OCI-LY3 (cell line): ENCODE measurements around the gene CLMN.

Experiments
- H2AFZ ChIP-seq: fragments of 200-600, 300-600 bp; shearing (Covaris generic); 2 replicates; pipeline ENCODE4 v1.6.0; 2014; ENCODE audit warnings: antibody characterized with exemption, low read depth, low read length
- H3K27ac ChIP-seq: fragments of 200-600, 300-600 bp; sonication (generic); 2 replicates; pipeline ENCODE4 v1.5.1; 2014; ENCODE audit warnings: mild to moderate bottlenecking, low read length, moderate library complexity, mixed read lengths
- H3K27me3 ChIP-seq: fragments of 200-600, 300-600 bp; sonication (generic); 2 replicates; pipeline ENCODE4 v1.6.1; 2014; ENCODE audit warnings: low read depth, low read length, mixed read lengths
- H3K36me3 ChIP-seq: fragments of 200-600, 300-600 bp; sonication (generic); replicated peaks from 2 replicates; pipeline ENCODE3; 2014; ENCODE audit warnings: low read depth, low read length, mixed read lengths
- H3K4me1 ChIP-seq: fragments of 300-600, 200-600 bp; sonication (generic); 2 replicates; pipeline ENCODE4 v1.6.1; 2014; ENCODE audit warnings: low read length, mixed read lengths
- H3K4me2 ChIP-seq: fragments of 200-600, 300-600 bp; sonication (generic); 2 replicates; pipeline ENCODE4 v1.6.1; 2014; ENCODE audit warnings: low read length, mixed read lengths
- H3K4me3 ChIP-seq: fragments of 300-600, 200-600 bp; sonication (generic); 2 replicates; pipeline ENCODE4 v1.5.1; 2014; ENCODE audit warnings: antibody characterized with exemption, mild to moderate bottlenecking, low read length, moderate library complexity
- H3K79me2 ChIP-seq: fragments of 300-600, 200-600 bp; shearing (Covaris generic); 2 replicates; pipeline ENCODE4 v1.6.1; 2014; ENCODE audit warnings: mild to moderate bottlenecking, low read length, mixed read lengths
- H3K9ac ChIP-seq: fragments of 300-600, 200-600 bp; shearing (Covaris generic); 2 replicates; pipeline ENCODE4 v1.6.0; 2014; ENCODE audit warnings: mild to moderate bottlenecking, low read length, moderate library complexity
- H3K9me3 ChIP-seq: fragments of 200-600, 300-600 bp; shearing (Covaris generic); 2 replicates; pipeline ENCODE4 v1.6.1; 2014; ENCODE audit warnings: low read length, mixed read lengths; ENCODE audit not compliant: insufficient read depth
- H4K20me1 ChIP-seq: fragments of 200-600, 300-600 bp; sonication (generic); 2 replicates; pipeline ENCODE4 v1.6.1; 2016; ENCODE audit warnings: low read length, mixed read lengths; ENCODE audit not compliant: insufficient read depth
- CTCF ChIP-seq: fragments of 200-600, 300-600 bp; sonication (generic); IDR thresholded peaks from 2 replicates; pipeline ENCODE4 v1.5.1; 2014; ENCODE audit warnings: antibody characterized with exemption, low read length, low read depth
- EZH2phosphoT487 ChIP-seq: fragments of 200-600 bp; shearing (Covaris generic); IDR thresholded peaks from 2 replicates; pipeline ENCODE4 v1.6.1; 2018; ENCODE audit warnings: antibody characterized with exemption, mixed run types, low read depth

The CLMN gene

GRCh38 chr14:95222151-95222631 lies 97.5 kb downstream of the CLMN start:
- Histone ChIP-seq H3K4me2 (no peak overlapping the region), H3K27me3 (no peaks in the 10 kb centered on the region), H3K36me3 (no peaks in the 10 kb centered on the region), H3K4me3 (no peak overlapping the region), H3K9me3 (no peaks in the 10 kb centered on the region), H3K9ac (no peak overlapping the region), H3K4me1 (peaks cover 9% of the 10 kb centered on the region; the same call in 1 of the 2 replicates), H3K27ac (no peak overlapping the region), H3K79me2 (no peaks in the 10 kb centered on the region), H4K20me1 (no peaks in the 10 kb centered on the region), H2AFZ (no peak overlapping the region)
- TF ChIP-seq EZH2phosphoT487 (no peak), CTCF (no peak)

GRCh38 chr14:95221531-95221930 lies 98.2 kb downstream of the CLMN start:
- Histone ChIP-seq H3K79me2 (no peaks in the 10 kb centered on the region), H4K20me1 (no peaks in the 10 kb centered on the region), H3K9me3 (0 out of 2 replicates have a peak, but pooled peaks cover 1% of the 10 kb centered on the region), H2AFZ (no peak overlapping the region), H3K9ac (no peak overlapping the region), H3K36me3 (peaks cover 6% of the 10 kb centered on the region), H3K4me1 (peaks cover 14% of the 10 kb centered on the region), H3K4me3 (no peak overlapping the region), H3K4me2 (no peak overlapping the region), H3K27ac (no peak overlapping the region), H3K27me3 (no peaks in the 10 kb centered on the region)
- TF ChIP-seq CTCF (no peak), EZH2phosphoT487 (no peak)

- peaks cover 10% of the 10 kb centered on the region for H3K36me3 ChIP-seq
- no peak overlapping the region for H3K4me2 ChIP-seq
- H3K79me2 ChIP-seq: no peaks in the 10 kb centered on the region
- H2AFZ ChIP-seq: no peak overlapping the region
- H3K9me3 ChIP-seq: peaks cover 6% of the 10 kb centered on the region; the same call in 1 of the 2 replicates
- H3K27me3 ChIP-seq: no peaks in the 10 kb centered on the region
- TF ChIP-seq EZH2phosphoT487: no peak
- TF ChIP-seq CTCF: no peak
- no peak overlapping the region for H3K4me3 ChIP-seq
- peaks cover 21% of the 10 kb centered on the region for H3K4me1 ChIP-seq
- H3K9ac ChIP-seq: no peak overlapping the region
- no peak overlapping the region for H3K27ac ChIP-seq
- H4K20me1 ChIP-seq: no peaks in the 10 kb centered on the region
Measured at GRCh38 chr14:95220663-95221231, 99.0 kb downstream of the CLMN start.

GRCh38 chr14:95218472-95219193 lies 101.1 kb downstream of the CLMN start:
- H2AFZ ChIP-seq: no peak overlapping the region
- H3K9me3 ChIP-seq: peaks cover 6% of the 10 kb centered on the region; the same call in 1 of the 2 replicates
- peaks cover 10% of the 10 kb centered on the region for H3K36me3 ChIP-seq
- H3K27ac ChIP-seq: no peak overlapping the region
- no peaks in the 10 kb centered on the region for H3K27me3 ChIP-seq
- no peak overlapping the region for H3K9ac ChIP-seq
- TF ChIP-seq CTCF (no peak), EZH2phosphoT487 (no peak)
- peaks cover 43% of the 10 kb centered on the region for H3K4me1 ChIP-seq
- H4K20me1 ChIP-seq: no peaks in the 10 kb centered on the region
- no peaks in the 10 kb centered on the region for H3K79me2 ChIP-seq
- H3K4me2 ChIP-seq: no peak overlapping the region
- H3K4me3 ChIP-seq: no peak overlapping the region
